ENCODE data around the gene ZNF319.
A peak's percentile ranks its signal among the peaks of the same experiment; 100 is the strongest.
"Not testable (repeated sequence)": the region's sequence is repeated elsewhere in the genome, so short reads cannot be mapped to it uniquely, and the experiment has no call there.

The ZNF319 gene

DNA sequence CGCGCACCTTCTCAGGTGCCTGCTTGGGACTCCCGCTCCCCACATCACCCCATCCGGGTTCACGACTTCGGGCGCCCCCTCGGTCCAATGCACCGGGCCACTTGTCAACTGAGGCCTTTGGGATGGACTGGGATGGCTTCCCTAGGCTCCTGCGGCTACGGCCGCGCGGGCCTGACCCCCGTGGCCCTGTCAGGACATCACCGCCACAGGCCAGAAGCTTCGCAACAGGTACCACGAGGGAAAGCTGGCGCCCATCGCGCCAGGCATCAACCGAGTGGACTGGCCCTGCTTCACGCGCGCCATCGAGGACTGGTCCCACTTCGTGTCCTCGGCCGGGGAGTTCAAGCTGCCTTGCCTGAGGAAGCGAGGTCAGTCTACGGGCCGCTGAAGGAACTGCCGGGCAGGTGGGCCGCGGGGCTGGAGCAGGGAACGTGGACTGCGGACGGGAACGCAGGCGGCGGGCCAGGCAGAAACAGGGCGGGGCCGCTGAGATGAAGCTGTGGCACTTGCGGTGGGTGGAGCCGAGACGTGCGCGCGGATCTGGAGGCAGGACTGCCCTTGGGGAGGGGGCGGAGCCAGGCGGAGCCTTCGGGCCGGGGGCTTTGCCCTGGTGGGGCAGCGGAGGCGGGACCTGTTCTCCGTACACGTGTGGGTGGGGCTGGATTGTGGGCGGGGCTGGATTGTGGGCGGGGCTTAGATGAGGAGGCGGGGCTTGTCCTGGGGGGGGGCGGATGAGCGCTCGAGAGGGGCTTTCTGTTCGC is 15.8 kb downstream of the ZNF319 start:
- H3K4me3 ChIP-seq (replicated peaks; ENCODE audit: low read depth, low read length): peak overlapping the region; percentile 54
- TF ChIP-seq, protein P1, sequence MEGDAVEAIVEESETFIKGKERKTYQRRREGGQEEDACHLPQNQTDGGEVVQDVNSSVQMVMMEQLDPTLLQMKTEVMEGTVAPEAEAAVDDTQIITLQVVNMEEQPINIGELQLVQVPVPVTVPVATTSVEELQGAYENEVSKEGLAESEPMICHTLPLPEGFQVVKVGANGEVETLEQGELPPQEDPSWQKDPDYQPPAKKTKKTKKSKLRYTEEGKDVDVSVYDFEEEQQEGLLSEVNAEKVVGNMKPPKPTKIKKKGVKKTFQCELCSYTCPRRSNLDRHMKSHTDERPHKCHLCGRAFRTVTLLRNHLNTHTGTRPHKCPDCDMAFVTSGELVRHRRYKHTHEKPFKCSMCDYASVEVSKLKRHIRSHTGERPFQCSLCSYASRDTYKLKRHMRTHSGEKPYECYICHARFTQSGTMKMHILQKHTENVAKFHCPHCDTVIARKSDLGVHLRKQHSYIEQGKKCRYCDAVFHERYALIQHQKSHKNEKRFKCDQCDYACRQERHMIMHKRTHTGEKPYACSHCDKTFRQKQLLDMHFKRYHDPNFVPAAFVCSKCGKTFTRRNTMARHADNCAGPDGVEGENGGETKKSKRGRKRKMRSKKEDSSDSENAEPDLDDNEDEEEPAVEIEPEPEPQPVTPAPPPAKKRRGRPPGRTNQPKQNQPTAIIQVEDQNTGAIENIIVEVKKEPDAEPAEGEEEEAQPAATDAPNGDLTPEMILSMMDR (IDR thresholded peaks at IDR 0.05; ENCODE audit: low read length, missing control alignments): no peak
- peak; percentile 76 for DNase-seq (ENCODE audit: low read depth)

DNA sequence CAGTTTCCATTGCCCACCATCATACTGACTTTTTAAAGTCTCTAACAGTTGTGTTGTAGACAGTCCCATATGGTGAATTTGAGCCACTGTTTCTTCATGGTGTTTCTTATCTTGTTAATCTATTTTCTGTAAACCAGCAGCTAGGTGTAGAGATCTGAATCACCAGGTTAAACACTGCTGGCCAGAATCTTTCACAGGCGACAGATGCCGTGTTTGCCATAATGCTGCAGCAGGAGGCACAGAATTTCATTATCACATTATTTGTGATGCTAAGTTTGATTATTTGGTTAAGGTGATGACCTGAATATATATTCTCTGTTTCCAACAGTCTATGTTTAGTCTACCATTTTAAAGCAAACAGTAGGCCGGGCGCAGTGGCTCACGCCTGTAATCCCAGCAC is 18.1 kb downstream of the ZNF319 start:
- TF ChIP-seq, protein P1 (IDR thresholded peaks at IDR 0.05; ENCODE audit: low read length, missing control alignments): no peak
- no peak overlapping the region for H3K4me3 ChIP-seq (replicated peaks; ENCODE audit: low read depth, low read length)
- DNase-seq (ENCODE audit: low read depth): no peak

DNA sequence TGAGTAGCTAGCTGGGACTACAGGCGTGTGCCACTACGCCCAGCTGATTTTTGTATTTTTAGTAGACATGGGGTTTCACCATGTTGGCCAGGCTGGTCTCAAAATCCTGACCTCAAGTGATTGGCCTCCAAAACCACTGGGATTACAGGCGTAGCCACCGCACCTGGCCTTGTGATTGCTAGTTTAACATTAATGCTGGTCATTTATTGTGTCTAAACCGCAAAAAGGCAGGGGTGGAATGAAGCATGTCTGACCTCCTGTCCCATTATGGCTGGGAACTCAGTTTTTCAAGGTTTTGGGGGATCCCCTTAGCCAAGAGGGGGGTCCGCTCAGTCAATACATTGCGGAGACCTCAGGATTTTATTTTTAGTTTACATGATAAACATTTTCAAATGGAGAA is 18.8 kb downstream of the ZNF319 start:
- H3K4me3 ChIP-seq (replicated peaks; ENCODE audit: low read depth, low read length): no peak overlapping the region
- no peak for DNase-seq (ENCODE audit: low read depth)
- TF ChIP-seq, protein P1 (IDR thresholded peaks at IDR 0.05; ENCODE audit: low read length, missing control alignments): no peak

DNA sequence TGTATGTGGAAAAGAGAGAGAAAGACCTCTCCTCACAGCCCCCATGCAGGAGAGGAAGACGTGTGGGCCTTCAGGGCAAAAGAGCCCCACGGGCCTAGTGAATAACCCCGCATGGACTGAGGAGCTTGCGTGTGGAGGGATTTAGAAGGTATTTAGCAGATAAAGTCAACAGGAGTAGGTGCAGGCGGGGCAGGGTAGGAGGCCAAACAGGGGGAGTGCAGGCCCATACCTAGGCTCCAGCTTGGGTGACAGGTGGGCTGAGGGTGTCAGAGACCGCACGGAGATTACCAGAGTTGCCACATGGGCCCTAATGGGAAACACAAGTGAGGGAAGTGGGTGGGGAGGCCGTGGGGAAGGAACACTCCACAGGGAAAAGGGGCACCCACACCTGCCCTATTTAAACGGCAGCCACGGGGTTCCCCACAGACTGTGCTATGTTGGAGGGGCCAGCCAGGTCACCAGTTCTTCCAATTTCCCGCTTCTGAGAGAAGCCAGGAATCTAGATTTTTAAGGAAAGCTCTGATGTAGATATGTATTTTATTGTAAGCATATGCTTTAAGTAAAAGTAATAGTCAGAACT is 21.4 kb downstream of the ZNF319 start:
- TF ChIP-seq, protein P1 (IDR thresholded peaks at IDR 0.05; ENCODE audit: low read length, missing control alignments): no peak
- DNase-seq (ENCODE audit: low read depth): no peak
- H3K4me3 ChIP-seq (replicated peaks; ENCODE audit: low read depth, low read length): no peak overlapping the region

DNA sequence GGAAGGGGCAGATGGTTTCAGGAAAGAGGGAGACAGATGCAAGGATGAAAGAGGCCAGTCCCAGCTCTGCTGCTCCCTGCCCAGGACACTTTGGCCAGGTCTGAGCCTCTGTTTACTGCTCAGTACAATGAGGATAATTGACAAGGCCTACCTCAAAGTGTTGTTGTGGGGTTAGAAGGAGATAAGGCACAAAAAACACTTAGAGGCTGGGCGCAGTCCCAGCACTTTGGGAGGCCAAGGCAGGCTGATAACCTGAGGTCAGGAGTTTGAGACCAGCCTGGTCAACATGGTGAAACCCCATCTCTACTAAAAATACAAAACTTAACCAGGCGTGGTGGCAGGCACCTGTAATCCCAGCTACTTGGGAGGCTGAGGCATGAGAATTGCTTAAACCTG is 22.4 kb downstream of the ZNF319 start:
- not testable (repeated sequence) for DNase-seq (ENCODE audit: low read depth); H3K4me3 ChIP-seq (replicated peaks; ENCODE audit: low read depth, low read length)

DNA sequence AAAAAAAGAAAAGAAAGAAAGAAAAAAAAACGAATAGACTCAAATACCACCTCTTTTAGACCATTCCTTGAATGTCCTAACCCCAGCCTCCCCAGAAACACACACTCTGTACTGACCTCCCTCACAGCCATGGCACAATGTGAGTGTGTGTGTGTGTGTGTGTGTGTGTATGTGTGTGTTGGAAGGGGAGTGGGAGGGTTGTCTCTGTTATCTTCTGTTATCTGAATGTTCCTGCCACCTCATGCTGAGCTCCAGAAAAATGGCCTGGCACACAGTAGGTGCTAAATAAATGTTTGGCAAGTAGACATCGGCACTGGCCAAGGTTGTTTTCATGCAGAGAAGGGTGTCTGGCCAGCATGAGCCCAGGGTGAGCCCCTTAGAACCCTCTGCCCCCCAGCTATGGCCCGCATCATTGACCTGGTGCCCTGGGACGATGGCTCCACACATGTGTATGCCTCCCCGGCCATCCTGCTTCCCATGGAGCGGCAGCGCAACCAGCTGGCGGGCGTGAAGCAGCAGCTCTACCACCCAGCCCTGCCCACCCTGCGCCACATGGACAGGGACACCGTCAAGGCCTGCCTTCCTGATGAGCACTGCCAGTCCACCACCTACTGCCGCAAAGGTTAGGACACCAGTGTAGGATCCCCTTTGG is 22.9 kb downstream of the ZNF319 start:
- no peak for DNase-seq (ENCODE audit: low read depth)
- no peak overlapping the region for H3K4me3 ChIP-seq (replicated peaks; ENCODE audit: low read depth, low read length)
- TF ChIP-seq, protein P1 (IDR thresholded peaks at IDR 0.05; ENCODE audit: low read length, missing control alignments): no peak

DNA sequence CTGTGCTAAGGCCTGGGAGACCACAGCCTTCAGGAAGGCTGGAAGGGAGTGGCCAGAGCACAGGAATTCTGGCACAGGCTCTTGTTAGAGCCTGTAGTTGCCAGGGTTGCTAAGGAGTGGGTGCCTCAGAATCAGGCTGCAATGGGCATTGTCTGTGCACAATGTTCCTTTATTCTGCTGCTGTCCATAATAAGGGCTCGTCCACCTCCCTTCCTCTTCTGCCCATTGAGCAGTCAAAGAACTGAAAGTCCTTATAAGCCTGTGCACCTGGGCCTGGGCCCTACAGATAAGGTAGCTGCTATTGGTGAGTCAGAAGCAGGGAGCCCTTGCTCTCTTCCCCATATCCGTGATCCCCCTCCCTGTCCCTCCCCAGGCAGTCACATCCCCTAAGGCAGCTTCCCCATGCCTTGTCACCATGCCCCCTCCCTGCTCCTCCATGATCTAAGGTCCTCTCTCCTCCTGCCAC is 24.1 kb downstream of the ZNF319 start:
- DNase-seq (ENCODE audit: low read depth): peak; percentile 44
- H3K4me3 ChIP-seq (replicated peaks; ENCODE audit: low read depth, low read length): no peak overlapping the region
- TF ChIP-seq, protein P1 (IDR thresholded peaks at IDR 0.05; ENCODE audit: low read length, missing control alignments): no peak
